Fibroblast of lung (primary cell): ENCODE results near the gene TMEM184A. TPM values are rescaled to one million over a fixed set of nuclear protein-coding genes. Genes with fewer than 3 reads are reported as not detected.

Experiments used
- DNase-seq, 2 donors: peaks; one replicate each; pipeline versions ENCODE4 v3.0.0 to v3.0.0-alpha.2; 2010; ENCODE audit warnings: low read depth in 2 of 2
- H2AFZ ChIP-seq: 2 replicates; pipeline ENCODE4 v1.5.1; 2012; ENCODE audit warnings: low read length, control low read depth, inconsistent platforms
- H3K27ac ChIP-seq: 2 replicates; pipeline ENCODE4 v1.5.1; 2011; ENCODE audit warnings: low read length, control low read depth; ENCODE audit not compliant: insufficient read depth
- H3K27me3 ChIP-seq: 2 replicates; pipeline ENCODE4 v1.5.1; 2011; ENCODE audit warnings: mild to moderate bottlenecking, low read length; ENCODE audit not compliant: control insufficient read depth, insufficient read depth
- H3K36me3 ChIP-seq: 2 replicates; pipeline ENCODE4 v1.5.1; 2011; ENCODE audit warnings: low read length; ENCODE audit not compliant: control insufficient read depth, insufficient read depth
- H3K4me1 ChIP-seq: 2 replicates; pipeline ENCODE4 v1.5.1; 2011; ENCODE audit warnings: low read length; ENCODE audit not compliant: control insufficient read depth, insufficient read depth; ENCODE audit errors: extremely low read depth
- H3K4me2 ChIP-seq: 2 replicates; pipeline ENCODE4 v1.5.1; 2011; ENCODE audit warnings: low read length, control low read depth; ENCODE audit not compliant: insufficient read depth; ENCODE audit errors: extremely low read depth
- H3K4me3 ChIP-seq, 4 experiments: fragments of 200-600 bp in 1 of 4; sonication (generic) in 1 of 4; replicated peaks in 1 of 4; 2 replicates each; pipeline ENCODE4 v1.5.1; 2011 to 2016; ENCODE audit warnings: low read length in 4 of 4, low read depth in 3 of 4, mild to moderate bottlenecking in 3 of 4, control low read depth in 2 of 4, inconsistent platforms in 1 of 4, mixed read lengths in 1 of 4; ENCODE audit not compliant: insufficient read depth in 1 of 4; ENCODE audit errors: control extremely low read depth in 1 of 4
- H3K79me2 ChIP-seq: 2 replicates; pipeline ENCODE4 v1.5.1; 2012; ENCODE audit warnings: mild to moderate bottlenecking, low read length, inconsistent platforms; ENCODE audit not compliant: control insufficient read depth, insufficient read depth
- H3K9ac ChIP-seq: 2 replicates; pipeline ENCODE4 v1.5.1; 2011; ENCODE audit warnings: mild to moderate bottlenecking, low read length, control low read depth; ENCODE audit not compliant: insufficient read depth
- H3K9me3 ChIP-seq: 2 replicates; pipeline ENCODE4 v1.5.1; 2012; ENCODE audit warnings: low read depth, low read length; ENCODE audit not compliant: control insufficient read depth, insufficient read depth
- H4K20me1 ChIP-seq: 2 replicates; pipeline ENCODE4 v1.5.1; 2011; ENCODE audit warnings: low read length; ENCODE audit not compliant: control insufficient read depth, insufficient read depth; ENCODE audit errors: extremely low read depth
- EZH2 ChIP-seq: IDR thresholded peaks from 2 replicates; pipeline ENCODE4 v1.5.1; 2012; ENCODE audit warnings: low read length, control low read depth, mild to moderate bottlenecking; ENCODE audit errors: missing control alignments
- polyA plus RNA-seq, 2 donors: library from polyadenylated mRNA; depleted of rRNA in 1 of 2; stranded (reverse) in 1 of 2; unstranded in 1 of 2; fragments of >200 nt; gene quantifications; 2 replicates each; pipeline ENCODE4 v1.2.1, GENCODE V29; 2011 to 2012; ENCODE audit warnings: missing spikeins in 1 of 2
- total RNA-seq: library from RNA; depleted of rRNA; stranded (reverse); fragments of >200 nt; gene quantifications from 2 replicates; pipeline ENCODE4 v1.2.1, GENCODE V29; 2014
- TF ChIP-seq, protein P1 (sequence below), 2 donors: IDR thresholded peaks in 1 of 2; conservative IDR thresholded peaks in 1 of 2; 1 replicate in 1 of 2; 2 replicates in 1 of 2; pipeline ENCODE4 v1.5.1; 2011 to 2012; ENCODE audit warnings: low read length in 2 of 2, control low read depth in 1 of 2, inconsistent platforms in 1 of 2, low read depth in 1 of 2, mild to moderate bottlenecking in 1 of 2

The TMEM184A gene
- total and polyA plus RNA-seq, 2 donors (not counting 1 experiment from before 2014, with no cell fraction given), result under 0.01 to 0.05 TPM

DNA sequence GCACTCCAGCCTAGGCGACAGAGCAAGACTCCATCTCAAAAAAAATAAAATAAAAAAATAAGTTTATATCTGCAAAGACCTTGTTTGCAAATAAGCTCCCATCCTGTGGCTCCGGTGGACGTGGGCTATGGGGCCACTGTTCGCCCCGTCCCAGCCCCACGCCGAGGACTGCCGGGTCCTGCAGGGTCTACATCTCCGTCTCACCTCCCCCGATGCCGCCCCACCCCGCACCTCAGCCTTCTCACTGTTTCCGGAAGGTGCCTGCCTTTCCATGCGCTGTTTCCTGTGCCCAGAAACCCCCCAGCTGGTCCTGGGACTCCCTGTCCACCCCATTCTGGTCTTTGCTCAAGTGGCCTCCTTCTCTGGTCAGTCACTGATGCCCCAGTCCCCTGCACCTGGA is 46.8 kb downstream of the TMEM184A start:
- H4K20me1 ChIP-seq, result no peaks in the 10 kb centered on the region
- peaks cover 5% of the 10 kb centered on the region for H3K4me1 ChIP-seq
- H3K36me3 ChIP-seq, result no peaks in the 10 kb centered on the region
- no peaks in the 10 kb centered on the region for H3K27me3 ChIP-seq
- no peak for TF ChIP-seq EZH2
- TF ChIP-seq, protein P1, sequence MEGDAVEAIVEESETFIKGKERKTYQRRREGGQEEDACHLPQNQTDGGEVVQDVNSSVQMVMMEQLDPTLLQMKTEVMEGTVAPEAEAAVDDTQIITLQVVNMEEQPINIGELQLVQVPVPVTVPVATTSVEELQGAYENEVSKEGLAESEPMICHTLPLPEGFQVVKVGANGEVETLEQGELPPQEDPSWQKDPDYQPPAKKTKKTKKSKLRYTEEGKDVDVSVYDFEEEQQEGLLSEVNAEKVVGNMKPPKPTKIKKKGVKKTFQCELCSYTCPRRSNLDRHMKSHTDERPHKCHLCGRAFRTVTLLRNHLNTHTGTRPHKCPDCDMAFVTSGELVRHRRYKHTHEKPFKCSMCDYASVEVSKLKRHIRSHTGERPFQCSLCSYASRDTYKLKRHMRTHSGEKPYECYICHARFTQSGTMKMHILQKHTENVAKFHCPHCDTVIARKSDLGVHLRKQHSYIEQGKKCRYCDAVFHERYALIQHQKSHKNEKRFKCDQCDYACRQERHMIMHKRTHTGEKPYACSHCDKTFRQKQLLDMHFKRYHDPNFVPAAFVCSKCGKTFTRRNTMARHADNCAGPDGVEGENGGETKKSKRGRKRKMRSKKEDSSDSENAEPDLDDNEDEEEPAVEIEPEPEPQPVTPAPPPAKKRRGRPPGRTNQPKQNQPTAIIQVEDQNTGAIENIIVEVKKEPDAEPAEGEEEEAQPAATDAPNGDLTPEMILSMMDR (conservative IDR thresholded peaks at IDR 0.05 in 1 of 2, IDR thresholded peaks at IDR 0.05 in 1 of 2; ENCODE audit: low read depth in 1 of 2, low read length in 2 of 2), result no peak
- H3K4me3 ChIP-seq, result no peak overlapping the region
- H2AFZ ChIP-seq, result no peak overlapping the region
- H3K27ac ChIP-seq, result no peak overlapping the region
- H3K9me3 ChIP-seq, result no peaks in the 10 kb centered on the region
- H3K4me2 ChIP-seq, result no peak overlapping the region
- DNase-seq, result no peak
- no peaks in the 10 kb centered on the region for H3K79me2 ChIP-seq
- H3K9ac ChIP-seq, result no peak overlapping the region

DNA sequence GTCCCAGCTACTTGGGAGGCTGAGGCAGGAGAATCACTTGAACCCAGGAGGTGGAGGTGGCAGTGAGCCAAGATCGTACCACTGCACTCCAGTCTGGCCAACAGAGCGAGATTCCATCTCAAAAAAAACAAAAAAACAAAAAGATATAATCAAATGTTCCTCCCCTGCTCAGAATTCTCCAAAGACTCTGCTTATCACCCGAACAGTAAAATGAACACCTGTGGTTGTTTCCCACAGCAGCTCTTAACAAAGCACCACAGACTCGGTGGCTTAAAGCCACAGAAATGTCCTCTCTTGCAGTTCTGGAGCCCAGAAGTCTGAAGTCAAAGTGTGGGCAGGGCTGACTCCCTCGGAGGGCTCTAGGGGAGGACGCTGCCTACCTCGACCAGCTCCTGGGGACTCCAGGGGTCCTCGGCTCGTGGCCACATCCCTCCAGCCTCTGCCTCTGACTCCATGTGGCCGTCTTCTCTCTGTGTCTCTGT is 47.7 kb downstream of the TMEM184A start:
- Histone ChIP-seq H3K9ac (no peak overlapping the region), H2AFZ (no peak overlapping the region), H3K9me3 (no peaks in the 10 kb centered on the region), H3K27ac (no peak overlapping the region), H3K79me2 (peaks cover 6% of the 10 kb centered on the region), H3K36me3 (no peaks in the 10 kb centered on the region), H3K4me3 (no peak overlapping the region), H3K27me3 (no peaks in the 10 kb centered on the region), H3K4me2 (no peak overlapping the region), H4K20me1 (no peaks in the 10 kb centered on the region), H3K4me1 (peaks cover 4% of the 10 kb centered on the region)
- no peak for DNase-seq
- no peak for TF ChIP-seq EZH2
- TF ChIP-seq, protein P1 (conservative IDR thresholded peaks at IDR 0.05 in 1 of 2, IDR thresholded peaks at IDR 0.05 in 1 of 2; ENCODE audit: low read depth in 1 of 2, low read length in 2 of 2), result no peak

DNA sequence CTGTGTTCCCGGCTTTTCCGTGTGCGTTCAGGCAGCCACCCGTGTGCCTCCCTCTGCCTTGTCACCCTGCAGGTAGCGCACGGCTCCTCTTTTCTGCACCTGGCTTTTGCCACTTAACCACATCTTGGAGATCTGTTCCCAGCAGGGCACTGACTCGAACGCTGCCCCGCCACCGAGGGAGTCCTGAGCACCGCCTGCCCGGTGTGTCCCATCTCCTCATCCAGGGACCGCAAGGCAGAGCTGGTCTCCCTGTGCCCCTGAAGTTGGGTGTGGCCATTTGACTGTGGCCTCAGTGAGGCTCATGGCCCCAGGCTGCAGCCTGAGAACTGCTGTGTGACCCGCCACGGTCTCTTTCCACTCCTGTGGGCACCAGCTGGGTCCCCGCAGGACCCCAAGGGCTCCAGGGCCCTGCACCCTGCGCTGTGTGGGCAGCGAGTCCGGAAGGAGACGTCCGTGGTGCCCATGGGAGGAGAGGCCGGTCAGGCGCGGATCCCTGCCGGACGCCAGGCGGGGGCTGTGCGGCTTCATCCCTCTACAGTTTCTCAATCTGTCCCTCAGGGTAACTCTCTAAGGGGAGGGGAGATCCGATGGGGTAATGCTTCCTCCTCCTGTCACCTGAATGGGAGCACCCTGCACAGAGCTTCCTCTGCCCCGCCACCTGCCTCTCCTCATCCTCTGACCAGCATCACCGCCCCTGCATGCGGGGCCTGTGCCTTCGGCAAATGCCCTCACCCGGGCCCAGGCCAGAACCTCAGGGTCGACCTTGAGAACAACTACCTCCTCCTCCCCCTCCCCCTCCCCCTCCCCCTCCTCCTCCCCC is 50.1 kb downstream of the TMEM184A start:
- H3K4me2 ChIP-seq, result no peak overlapping the region
- H3K4me3 ChIP-seq, result no peak overlapping the region
- TF ChIP-seq, protein P1 (conservative IDR thresholded peaks at IDR 0.05 in 1 of 2, IDR thresholded peaks at IDR 0.05 in 1 of 2; ENCODE audit: low read depth in 1 of 2, low read length in 2 of 2), result no peak
- TF ChIP-seq EZH2, result no peak
- no peak overlapping the region for H3K27ac ChIP-seq
- no peak overlapping the region for H3K9ac ChIP-seq
- H3K9me3 ChIP-seq, result no peaks in the 10 kb centered on the region
- H3K27me3 ChIP-seq, result no peaks in the 10 kb centered on the region
- H3K4me1 ChIP-seq, result peaks cover 5% of the 10 kb centered on the region
- H3K36me3 ChIP-seq, result peaks cover 6% of the 10 kb centered on the region
- DNase-seq, result no peak
- H4K20me1 ChIP-seq, result no peaks in the 10 kb centered on the region
- no peak overlapping the region for H2AFZ ChIP-seq
- peaks cover 22% of the 10 kb centered on the region for H3K79me2 ChIP-seq
